HepG2 (cell line): ENCODE measurements around the gene RNFT2. TPM values are rescaled to one million over a fixed set of nuclear protein-coding genes. Genes with fewer than 3 reads are reported as not detected.

Experiments used
- AKNA ChIP-seq: sonication (generic); formaldehyde crosslinking; IDR thresholded peaks from 2 replicates; pipeline ENCODE4 v1.4.0; 2020; ENCODE audit warnings: missing genetic modification reagents, borderline replicate concordance
- FOSL2 ChIP-seq: sonication (generic); formaldehyde crosslinking; IDR thresholded peaks from 2 replicates; pipeline ENCODE4 v1.4.0; 2020; ENCODE audit warnings: missing genetic modification reagents
- HDAC6 ChIP-seq: fragments of 200-600 bp; sonication (generic); IDR thresholded peaks from 2 replicates; pipeline ENCODE4 v1.7.0; 2017; ENCODE audit warnings: mild to moderate bottlenecking, antibody characterized with exemption, low read length, low read depth
- HNF4A ChIP-seq: sonication (generic); formaldehyde crosslinking; IDR thresholded peaks from 2 replicates; pipeline ENCODE4 v1.4.0; 2020; ENCODE audit warnings: missing genetic modification reagents
- KAT7 ChIP-seq: IDR thresholded peaks from 2 replicates; pipeline ENCODE4 v1.6.1; 2018; ENCODE audit warnings: borderline replicate concordance, missing compliant biosample characterization
- KAT8 ChIP-seq: IDR thresholded peaks from 2 replicates; pipeline ENCODE4 v1.6.1; 2016; ENCODE audit warnings: missing genetic modification reagents, missing compliant biosample characterization
- PLSCR1 ChIP-seq: sonication (generic); formaldehyde crosslinking; IDR thresholded peaks from 2 replicates; pipeline ENCODE4 v1.5.0; 2020; ENCODE audit warnings: missing genetic modification reagents, mild to moderate bottlenecking, borderline replicate concordance
- SOX5 ChIP-seq: IDR thresholded peaks from 2 replicates; pipeline ENCODE4 v1.6.1; 2016; ENCODE audit warnings: borderline replicate concordance
- SOX6 ChIP-seq, 2 experiments: fragments of 450-650 bp in 1 of 2; sonication (generic) in 1 of 2; formaldehyde crosslinking in 1 of 2; IDR thresholded peaks; 2 replicates each; pipeline versions ENCODE4 v1.4.0 to v1.6.1; 2017 to 2020; ENCODE audit warnings: antibody characterized with exemption in 1 of 2, mild to moderate bottlenecking in 1 of 2, missing genetic modification reagents in 1 of 2
- SP1 ChIP-seq, 2 experiments: fragments of 450-650 bp in 1 of 2; sonication (generic) in 1 of 2; formaldehyde crosslinking in 1 of 2; IDR thresholded peaks; 2 replicates each; pipeline versions ENCODE4 v1.4.0 to v1.6.1; 2016 to 2020; ENCODE audit warnings: missing genetic modification reagents in 1 of 2
- TSC22D2 ChIP-seq: sonication (generic); formaldehyde crosslinking; IDR thresholded peaks from 2 replicates; pipeline ENCODE4 v1.5.1; 2020; ENCODE audit warnings: missing genetic modification reagents, mild to moderate bottlenecking, borderline replicate concordance
- YEATS2 ChIP-seq: sonication (generic); formaldehyde crosslinking; IDR thresholded peaks from 2 replicates; pipeline ENCODE4 v1.4.0; 2020; ENCODE audit warnings: missing genetic modification reagents, borderline replicate concordance
- ZBTB37 ChIP-seq: sonication (generic); formaldehyde crosslinking; IDR thresholded peaks from 2 replicates; pipeline ENCODE4 v1.4.0; 2020; ENCODE audit warnings: mild to moderate bottlenecking, missing genetic modification reagents
- ZNF121 ChIP-seq: sonication (generic); formaldehyde crosslinking; IDR thresholded peaks from 2 replicates; pipeline ENCODE4 v1.5.0; 2020; ENCODE audit warnings: mild to moderate bottlenecking, missing genetic modification reagents
- ZNF605 ChIP-seq: sonication (generic); formaldehyde crosslinking; IDR thresholded peaks from 2 replicates; pipeline ENCODE4 v1.8.0; 2022; ENCODE audit warnings: mild to moderate bottlenecking, missing genetic modification reagents
- ZNF607 ChIP-seq: sonication (generic); formaldehyde crosslinking; IDR thresholded peaks from 2 replicates; pipeline ENCODE4 v1.5.1; 2020; ENCODE audit warnings: missing genetic modification reagents, mild to moderate bottlenecking, borderline replicate concordance
- ZNF781 ChIP-seq: sonication (generic); formaldehyde crosslinking; IDR thresholded peaks from 2 replicates; pipeline ENCODE4 v1.5.1; 2020; ENCODE audit warnings: borderline replicate concordance, mild to moderate bottlenecking, missing genetic modification reagents; ENCODE audit errors: not compliant biosample characterization
- ZNF879 ChIP-seq: sonication (generic); formaldehyde crosslinking; IDR thresholded peaks from 2 replicates; pipeline ENCODE4 v1.8.1; 2023; ENCODE audit warnings: missing genetic modification reagents
- ZSCAN5A ChIP-seq: sonication (generic); formaldehyde crosslinking; IDR thresholded peaks from 2 replicates; pipeline ENCODE4 v1.8.0; 2022; ENCODE audit warnings: mild to moderate bottlenecking, missing genetic modification reagents, borderline replicate concordance
- polyA plus RNA-seq, 8 experiments: library from polyadenylated mRNA; depleted of rRNA in 3 of 8; stranded (reverse) in 7 of 8; unstranded in 1 of 8; fragments of >200 nt; fragmentation: Illumina TruSeq in 4 of 8; extraction: Trizol in 4 of 8; gene quantifications; 2 replicates each; pipeline versions ENCODE4 v1.2.1 to v1.2.3, GENCODE V29; 2011 to 2016; ENCODE audit warnings: low read depth in 4 of 8, missing spikeins in 1 of 8, mixed read lengths in 1 of 8; ENCODE audit not compliant: insufficient read depth in 1 of 8
- total RNA-seq, 5 experiments: library from RNA; depleted of rRNA; stranded (reverse); fragments of >200 nt; fragmentation: Illumina TruSeq; extraction: Trizol; gene quantifications; 2 replicates each; pipeline ENCODE4 v1.2.3, GENCODE V29; 2016; ENCODE audit warnings: low read depth in 1 of 5
- TF ChIP-seq, protein P1 (sequence below): sonication (generic); formaldehyde crosslinking; IDR thresholded peaks from 2 replicates; pipeline ENCODE4 v1.4.0; 2020; ENCODE audit warnings: low read depth, mild to moderate bottlenecking, missing genetic modification reagents

RNFT2 gene
- total and polyA plus RNA-seq, 2 of the 13 experiments (the other 11 are each of a cell fraction or from before 2014, with no cell fraction given), result 3.3 to 8.3 TPM

DNA sequence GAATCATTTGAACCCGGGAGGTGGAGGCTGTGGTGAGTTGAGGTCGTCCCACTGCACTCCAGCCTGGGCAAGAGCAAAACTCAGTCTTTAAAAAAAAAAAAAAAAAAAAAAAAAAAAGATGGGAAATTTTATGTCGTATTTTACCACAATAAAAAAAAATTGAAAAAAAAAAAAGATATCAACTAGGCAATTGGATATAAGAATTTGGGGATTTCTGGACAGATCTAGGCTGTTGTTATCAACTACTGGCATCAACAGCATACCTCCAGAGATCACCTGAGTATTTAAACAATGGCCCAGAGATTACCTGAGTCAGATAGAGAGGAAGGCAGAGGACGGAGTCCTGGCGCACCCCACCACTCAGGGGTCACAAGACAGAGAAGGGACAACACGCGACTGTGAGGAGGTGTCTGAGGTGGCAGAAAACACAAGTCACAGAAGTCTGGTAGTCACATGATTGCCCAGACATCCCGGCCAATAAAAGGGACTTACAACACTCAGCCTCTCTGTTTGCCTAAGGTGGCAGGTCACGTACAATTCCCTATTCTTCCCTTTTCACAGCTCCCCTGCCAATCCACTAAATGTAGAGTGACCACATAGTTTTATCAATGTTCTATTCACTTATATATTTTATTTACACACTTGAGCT is 2.0 kb upstream of the RNFT2 start (continued):
- no peak for TF ChIP-seq SP1 (IDR thresholded peaks at IDR 0.05)
- no peak for TF ChIP-seq SP1 (CRISPR knock-in tag; IDR thresholded peaks at IDR 0.05)
- TF ChIP-seq ZNF121 (CRISPR knock-in tag), result no peak
- no peak for TF ChIP-seq ZNF605 (CRISPR knock-in tag)
- TF ChIP-seq ZNF879 (CRISPR knock-in tag), result no peak
- TF ChIP-seq YEATS2 (CRISPR knock-in tag), result no peak
- TF ChIP-seq KAT8 (CRISPR knock-in tag), result 0 out of 2 replicates have a peak, but pooled peaks have one; percentile 13
- TF ChIP-seq ZBTB37, result no peak
- TF ChIP-seq TSC22D2 (CRISPR knock-in tag), result no peak
- no peak for TF ChIP-seq KAT7 (CRISPR knock-in tag)
- no peak for TF ChIP-seq ZSCAN5A
- TF ChIP-seq HDAC6, result no peak
- TF ChIP-seq FOSL2 (CRISPR knock-in tag), result peak; percentile 64
- TF ChIP-seq ZNF781 (CRISPR knock-in tag), result no peak
- TF ChIP-seq SOX6 (IDR thresholded peaks at IDR 0.05), result no peak
- peak; percentile 71 for TF ChIP-seq SOX6 (CRISPR knock-in tag; IDR thresholded peaks at IDR 0.05)
- TF ChIP-seq PLSCR1 (CRISPR knock-in tag), result no peak
- TF ChIP-seq AKNA, result no peak
- 0 out of 2 replicates have a peak, but pooled peaks have one; percentile 18 for TF ChIP-seq HNF4A
- TF ChIP-seq, protein P1, sequence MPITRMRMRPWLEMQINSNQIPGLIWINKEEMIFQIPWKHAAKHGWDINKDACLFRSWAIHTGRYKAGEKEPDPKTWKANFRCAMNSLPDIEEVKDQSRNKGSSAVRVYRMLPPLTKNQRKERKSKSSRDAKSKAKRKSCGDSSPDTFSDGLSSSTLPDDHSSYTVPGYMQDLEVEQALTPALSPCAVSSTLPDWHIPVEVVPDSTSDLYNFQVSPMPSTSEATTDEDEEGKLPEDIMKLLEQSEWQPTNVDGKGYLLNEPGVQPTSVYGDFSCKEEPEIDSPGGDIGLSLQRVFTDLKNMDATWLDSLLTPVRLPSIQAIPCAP (CRISPR knock-in tag), result no peak
- peak; percentile 76; the same call in 1 of the 2 replicates for TF ChIP-seq SOX5 (CRISPR knock-in tag)
- no peak for TF ChIP-seq ZNF607 (CRISPR knock-in tag)
